Measurements from ENCODE around the gene ZDHHC13. TPM values are rescaled to one million over a fixed set of nuclear protein-coding genes. Genes with fewer than 3 reads are reported as not detected.

Gene ZDHHC13
- polyA plus RNA-seq, 2 donors, result 44.3 to 50.1 TPM

DNA sequence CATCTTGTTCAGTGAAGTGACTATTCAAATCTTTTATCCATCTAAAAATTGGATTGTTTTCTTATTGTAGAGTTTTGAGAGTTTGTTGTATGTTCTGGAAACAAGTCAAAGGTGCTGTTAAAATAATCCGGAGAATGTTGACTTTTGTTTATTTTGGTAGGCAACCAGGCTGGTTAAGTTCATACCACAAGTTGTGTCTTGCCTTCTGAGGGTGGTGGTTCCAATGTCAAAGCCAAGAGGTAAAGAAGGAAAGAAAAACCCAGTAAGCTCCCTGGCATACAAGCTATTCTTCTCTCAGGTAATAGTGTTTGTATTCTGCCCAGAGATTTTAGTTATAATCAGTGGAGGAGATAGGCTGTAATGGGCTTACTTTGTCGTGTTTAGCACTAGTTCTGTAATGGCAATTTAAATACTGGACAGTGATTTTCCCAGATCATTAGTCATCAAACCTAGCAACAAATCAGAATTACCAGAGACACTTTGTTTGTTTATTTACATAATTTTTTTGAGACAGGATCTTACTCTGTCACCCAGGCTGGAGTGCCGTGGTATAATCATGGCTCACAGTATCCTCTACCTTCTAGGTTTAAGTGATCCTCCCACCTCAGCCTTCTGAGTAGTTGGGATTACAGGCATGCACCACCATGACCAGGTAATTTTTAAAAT lies 99.9 kb downstream of the ZDHHC13 start:
- H3K27me3 ChIP-seq (ENCODE audit: control insufficient read depth in 1 of 2, insufficient read depth in 2 of 2, low read length in 2 of 2), result no peaks in the 10 kb centered on the region
- H3K36me3 ChIP-seq (ENCODE audit: control insufficient read depth in 2 of 2, insufficient read depth in 2 of 2, low read length in 1 of 2), result no peaks in the 10 kb centered on the region
- H3K27ac ChIP-seq (ENCODE audit: low read depth in 2 of 2, low read length in 1 of 2), result peak overlapping the region; percentile 71
- H3K4me1 ChIP-seq (ENCODE audit: control insufficient read depth in 2 of 2, insufficient read depth in 2 of 2, low read length in 1 of 2), result peaks cover 0 to 5% of the 10 kb centered on the region in 2 donors
- H3K4me3 ChIP-seq (ENCODE audit: low read depth in 1 of 2, low read length in 2 of 2), result no peak overlapping the region
- no peaks in the 10 kb centered on the region for H3K9me3 ChIP-seq (ENCODE audit: control insufficient read depth in 2 of 2, insufficient read depth in 1 of 2, low read depth in 1 of 2, low read length in 1 of 2)
- WGBS, 2 donors, result 24 to 36% methylated on average over 3 of the region's 3 CpGs

DNA sequence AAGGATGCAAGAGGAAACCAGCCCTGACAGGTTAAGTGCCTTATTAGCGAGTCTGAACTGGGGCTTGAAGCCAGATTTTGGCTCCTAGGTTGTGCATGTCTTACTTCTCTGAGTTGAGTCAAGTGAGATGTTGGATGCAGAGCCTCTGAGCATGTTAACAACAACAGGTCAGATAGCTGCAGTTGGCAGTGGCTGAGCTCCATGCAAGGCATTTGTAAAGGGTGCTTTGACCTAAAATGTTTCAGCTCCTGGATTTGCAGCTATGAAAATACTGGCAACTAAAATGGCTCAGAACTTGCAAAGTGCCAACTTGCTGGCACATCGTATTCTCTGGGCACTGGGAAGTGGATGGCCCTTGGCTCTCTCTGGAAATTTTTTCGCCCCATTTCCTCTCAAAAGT lies 101.2 kb downstream of the ZDHHC13 start:
- Histone ChIP-seq H3K9me3 (ENCODE audit: control insufficient read depth in 2 of 2, insufficient read depth in 1 of 2, low read depth in 1 of 2, low read length in 1 of 2) (no peaks in the 10 kb centered on the region), H3K4me3 (ENCODE audit: low read depth in 1 of 2, low read length in 2 of 2) (no peak overlapping the region), H3K27ac (ENCODE audit: low read depth in 2 of 2, low read length in 1 of 2) (peak overlapping the region; percentile 85 to 87), H3K36me3 (ENCODE audit: control insufficient read depth in 2 of 2, insufficient read depth in 2 of 2, low read length in 1 of 2) (no peaks in the 10 kb centered on the region), H3K27me3 (ENCODE audit: control insufficient read depth in 1 of 2, insufficient read depth in 2 of 2, low read length in 2 of 2) (no peaks in the 10 kb centered on the region), H3K4me1 (ENCODE audit: control insufficient read depth in 2 of 2, insufficient read depth in 2 of 2, low read length in 1 of 2) (peaks cover 0 to 5% of the 10 kb centered on the region in 2 donors)
- 55 to 67% methylated on average over 3 of the region's 3 CpGs for WGBS, 2 donors

DNA sequence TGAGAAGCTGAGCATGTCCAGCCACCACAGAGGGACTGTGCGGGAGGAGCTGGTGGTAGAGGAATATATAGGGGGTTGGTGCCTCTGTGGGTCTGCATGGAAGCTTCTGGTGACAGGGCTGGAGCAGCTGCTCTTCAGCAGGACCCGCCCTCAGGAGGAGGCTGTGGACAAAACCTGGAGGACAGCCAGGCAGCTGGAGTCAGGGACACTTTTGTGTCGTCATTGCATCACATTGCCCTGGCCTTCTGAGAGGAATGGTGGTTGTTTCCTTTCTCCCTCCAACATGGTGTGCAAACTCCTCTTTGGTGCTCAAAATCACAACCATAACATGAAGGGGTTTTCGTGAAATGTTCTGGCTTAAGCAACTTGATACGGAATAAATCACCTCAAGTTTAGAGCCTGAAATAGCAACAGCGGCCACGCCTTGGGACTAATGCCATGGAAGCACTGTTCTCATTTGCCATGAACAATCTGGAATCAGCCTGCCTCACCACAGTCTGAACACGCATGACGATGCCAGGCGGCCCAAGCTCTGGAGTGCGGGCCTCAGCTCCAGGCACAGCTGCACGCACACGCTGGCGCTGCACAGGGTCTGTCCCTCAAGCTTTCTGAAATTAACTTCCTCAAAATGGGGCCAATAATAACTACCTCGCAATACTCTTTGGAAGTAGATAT lies 102.0 kb downstream of the ZDHHC13 start:
- no peaks in the 10 kb centered on the region for H3K27me3 ChIP-seq (ENCODE audit: control insufficient read depth in 1 of 2, insufficient read depth in 2 of 2, low read length in 2 of 2)
- no peak overlapping the region for H3K4me3 ChIP-seq (ENCODE audit: low read depth in 1 of 2, low read length in 2 of 2)
- H3K9me3 ChIP-seq (ENCODE audit: control insufficient read depth in 2 of 2, insufficient read depth in 1 of 2, low read depth in 1 of 2, low read length in 1 of 2), result no peaks in the 10 kb centered on the region
- peak overlapping the region; percentile 85 to 87 for H3K27ac ChIP-seq (ENCODE audit: low read depth in 2 of 2, low read length in 1 of 2)
- 49 to 64% methylated on average over 15 of the region's 15 CpGs for WGBS, 2 donors
- peaks cover 0 to 5% of the 10 kb centered on the region in 2 donors for H3K4me1 ChIP-seq (ENCODE audit: control insufficient read depth in 2 of 2, insufficient read depth in 2 of 2, low read length in 1 of 2)
- no peaks in the 10 kb centered on the region for H3K36me3 ChIP-seq (ENCODE audit: control insufficient read depth in 2 of 2, insufficient read depth in 2 of 2, low read length in 1 of 2)

DNA sequence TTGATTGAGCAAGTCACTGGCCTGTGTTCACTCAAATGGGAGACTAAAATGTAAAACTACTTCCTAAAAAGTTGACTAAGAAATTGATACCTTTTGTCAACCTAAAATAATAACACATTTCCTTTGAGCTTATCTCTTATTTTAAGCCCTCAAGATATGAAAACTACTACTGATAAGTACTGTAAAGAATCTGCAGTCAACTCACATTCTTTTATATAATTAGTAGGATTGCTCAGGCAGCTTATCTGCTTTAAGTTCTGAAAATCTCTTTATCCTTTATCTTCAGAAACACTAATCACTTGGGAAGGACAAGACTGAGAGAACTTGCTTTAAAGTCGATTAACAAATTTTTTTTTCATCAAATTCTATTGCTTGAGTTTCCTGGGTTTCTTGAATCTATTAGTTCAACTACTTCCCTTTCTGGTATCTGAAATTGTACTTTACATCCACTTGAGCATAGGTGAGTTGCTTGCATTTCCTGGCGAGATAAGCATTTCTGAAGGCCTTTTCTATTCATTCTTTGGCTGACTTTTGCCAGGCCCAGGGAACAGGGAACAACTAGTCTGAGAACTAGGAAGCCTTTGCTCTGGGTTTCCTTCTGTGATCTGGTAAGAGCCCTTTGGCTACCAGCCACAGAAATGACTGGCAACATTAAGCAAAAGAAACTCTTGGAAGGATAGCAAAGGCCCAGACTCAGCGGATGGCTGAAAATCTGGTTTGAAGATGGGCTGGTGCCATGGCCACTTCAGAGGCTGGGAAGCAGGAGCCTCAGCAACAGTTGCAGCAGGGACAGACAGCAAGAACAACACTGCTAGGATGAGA lies 104.1 kb downstream of the ZDHHC13 start:
- WGBS, 2 donors, result 39 to 46% methylated on average over 3 of the region's 3 CpGs
- peaks cover 0 to 2% of the 10 kb centered on the region in 2 donors for H3K36me3 ChIP-seq (ENCODE audit: control insufficient read depth in 2 of 2, insufficient read depth in 2 of 2, low read length in 1 of 2)
- H3K9me3 ChIP-seq (ENCODE audit: control insufficient read depth in 2 of 2, insufficient read depth in 1 of 2, low read depth in 1 of 2, low read length in 1 of 2), result no peaks in the 10 kb centered on the region
- peak overlapping the region in 1 of 2 donors; percentile 47 for H3K27ac ChIP-seq (ENCODE audit: low read depth in 2 of 2, low read length in 1 of 2)
- H3K27me3 ChIP-seq (ENCODE audit: control insufficient read depth in 1 of 2, insufficient read depth in 2 of 2, low read length in 2 of 2), result no peaks in the 10 kb centered on the region
- no peak overlapping the region for H3K4me3 ChIP-seq (ENCODE audit: low read depth in 1 of 2, low read length in 2 of 2)
- H3K4me1 ChIP-seq (ENCODE audit: control insufficient read depth in 2 of 2, insufficient read depth in 2 of 2, low read length in 1 of 2), result peaks cover 0 to 5% of the 10 kb centered on the region in 2 donors

DNA sequence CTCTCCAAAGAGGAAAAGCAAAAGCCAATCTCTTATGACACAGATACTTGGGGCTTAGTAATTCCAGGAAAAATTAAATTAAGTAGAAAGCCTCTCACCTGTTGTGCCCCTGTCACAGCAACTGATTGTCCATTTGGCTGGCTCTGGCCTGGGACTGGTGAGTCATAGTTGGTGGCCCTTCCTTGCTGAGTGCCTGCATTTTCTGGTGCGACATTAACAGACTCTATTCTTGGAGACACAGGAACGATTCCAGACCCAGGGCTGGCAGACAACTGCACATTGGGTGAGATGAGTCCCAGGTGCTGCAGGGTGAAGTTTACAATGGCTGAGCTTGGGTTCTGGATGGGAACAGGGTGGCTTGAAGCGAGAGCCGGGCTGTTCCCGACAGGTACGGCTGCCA lies 108.2 kb downstream of the ZDHHC13 start:
- Histone ChIP-seq H3K36me3 (ENCODE audit: control insufficient read depth in 2 of 2, insufficient read depth in 2 of 2, low read length in 1 of 2) (peaks cover 0 to 2% of the 10 kb centered on the region in 2 donors), H3K4me3 (ENCODE audit: low read depth in 1 of 2, low read length in 2 of 2) (no peak overlapping the region), H3K27ac (ENCODE audit: low read depth in 2 of 2, low read length in 1 of 2) (no peak overlapping the region), H3K9me3 (ENCODE audit: control insufficient read depth in 2 of 2, insufficient read depth in 1 of 2, low read depth in 1 of 2, low read length in 1 of 2) (no peaks in the 10 kb centered on the region), H3K4me1 (ENCODE audit: control insufficient read depth in 2 of 2, insufficient read depth in 2 of 2, low read length in 1 of 2) (peaks cover 0 to 2% of the 10 kb centered on the region in 2 donors), H3K27me3 (ENCODE audit: control insufficient read depth in 1 of 2, insufficient read depth in 2 of 2, low read length in 2 of 2) (no peaks in the 10 kb centered on the region)
- WGBS, 2 donors, result 96 to 98% methylated on average over 6 of the region's 6 CpGs

DNA sequence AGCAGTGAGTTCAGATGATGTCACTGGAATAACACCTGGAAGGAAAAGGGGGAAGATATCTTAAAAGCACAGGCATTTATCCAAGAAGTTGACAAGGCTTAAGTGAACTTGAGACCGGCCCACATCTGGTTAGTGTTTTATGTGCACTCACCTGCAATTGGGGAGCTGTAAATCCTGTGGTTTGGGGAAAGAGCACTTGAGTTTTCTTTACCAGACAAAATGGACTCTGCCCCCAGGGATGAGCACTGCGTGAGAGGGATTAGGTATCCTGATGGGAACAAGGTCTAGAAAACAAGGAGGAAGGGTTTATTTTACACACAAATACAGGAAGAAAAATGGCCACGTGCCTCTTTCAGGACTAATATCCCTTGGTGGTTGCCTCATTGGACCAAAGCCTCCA lies 108.6 kb downstream of the ZDHHC13 start:
- Histone ChIP-seq H3K36me3 (ENCODE audit: control insufficient read depth in 2 of 2, insufficient read depth in 2 of 2, low read length in 1 of 2) (peaks cover 0 to 2% of the 10 kb centered on the region in 2 donors), H3K4me3 (ENCODE audit: low read depth in 1 of 2, low read length in 2 of 2) (no peak overlapping the region), H3K4me1 (ENCODE audit: control insufficient read depth in 2 of 2, insufficient read depth in 2 of 2, low read length in 1 of 2) (peaks cover 0 to 2% of the 10 kb centered on the region in 2 donors), H3K9me3 (ENCODE audit: control insufficient read depth in 2 of 2, insufficient read depth in 1 of 2, low read depth in 1 of 2, low read length in 1 of 2) (no peaks in the 10 kb centered on the region), H3K27me3 (ENCODE audit: control insufficient read depth in 1 of 2, insufficient read depth in 2 of 2, low read length in 2 of 2) (no peaks in the 10 kb centered on the region), H3K27ac (ENCODE audit: low read depth in 2 of 2, low read length in 1 of 2) (no peak overlapping the region)
- 88 to 96% methylated on average over 3 of the region's 3 CpGs for WGBS, 2 donors

Other genes with a start within 250 kb of the ZDHHC13 start
- gene MRGPRX1, start 177.8 kb upstream of the ZDHHC13 start, polyA plus RNA-seq, result not detected
- under 1 TPM in 1 of 2 donors, not detected in 1; 0.02 TPM for gene MRGPRX2, start 56.5 kb upstream of the ZDHHC13 start, polyA plus RNA-seq
- under 1 TPM; 0.11 to 0.37 TPM for gene CSRP3, start 84.8 kb downstream of the ZDHHC13 start, polyA plus RNA-seq
- 1 to 10 TPM; 3.1 to 3.9 TPM for gene E2F8, start 123.8 kb downstream of the ZDHHC13 start, polyA plus RNA-seq

Data from esophagus (tissue), 2 donors.